ENCODE results near the gene TSC22D2. TPM values are rescaled to one million over a fixed set of nuclear protein-coding genes. Genes with fewer than 3 reads are reported as not detected.

The TSC22D2 gene
- total and polyA plus RNA-seq, 8 donors = 5.9 to 12.2 (median 7.8) TPM

- TF ChIP-seq, protein P1, sequence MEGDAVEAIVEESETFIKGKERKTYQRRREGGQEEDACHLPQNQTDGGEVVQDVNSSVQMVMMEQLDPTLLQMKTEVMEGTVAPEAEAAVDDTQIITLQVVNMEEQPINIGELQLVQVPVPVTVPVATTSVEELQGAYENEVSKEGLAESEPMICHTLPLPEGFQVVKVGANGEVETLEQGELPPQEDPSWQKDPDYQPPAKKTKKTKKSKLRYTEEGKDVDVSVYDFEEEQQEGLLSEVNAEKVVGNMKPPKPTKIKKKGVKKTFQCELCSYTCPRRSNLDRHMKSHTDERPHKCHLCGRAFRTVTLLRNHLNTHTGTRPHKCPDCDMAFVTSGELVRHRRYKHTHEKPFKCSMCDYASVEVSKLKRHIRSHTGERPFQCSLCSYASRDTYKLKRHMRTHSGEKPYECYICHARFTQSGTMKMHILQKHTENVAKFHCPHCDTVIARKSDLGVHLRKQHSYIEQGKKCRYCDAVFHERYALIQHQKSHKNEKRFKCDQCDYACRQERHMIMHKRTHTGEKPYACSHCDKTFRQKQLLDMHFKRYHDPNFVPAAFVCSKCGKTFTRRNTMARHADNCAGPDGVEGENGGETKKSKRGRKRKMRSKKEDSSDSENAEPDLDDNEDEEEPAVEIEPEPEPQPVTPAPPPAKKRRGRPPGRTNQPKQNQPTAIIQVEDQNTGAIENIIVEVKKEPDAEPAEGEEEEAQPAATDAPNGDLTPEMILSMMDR (IDR thresholded peaks at IDR 0.05) = no peak
- Histone ChIP-seq H3K27me3 (no peaks in the 10 kb centered on the region), H3K36me3 (no peaks in the 10 kb centered on the region), H3K4me1 (peaks cover 3 to 5% (median 4%) of the 10 kb centered on the region in 3 donors), H3K4me3 (no peak overlapping the region), H3K27ac (no peak overlapping the region), H3K9me3 (no peaks in the 10 kb centered on the region)
- intact Hi-C loops (cut with DNase I) = no loop called here
- ATAC-seq (no peak), FAIRE-seq (peak; percentile 66), DNase-seq (no peak)
- 62 to 64% methylated on average over 2 of the region's 2 CpGs for WGBS, 2 donors
Observed at GRCh38 chr3:150443331-150443741, 35.2 kb downstream of the TSC22D2 start.

- H3K27ac ChIP-seq = no peak overlapping the region
- no peak overlapping the region for H3K4me3 ChIP-seq
- intact Hi-C loops (cut with DNase I) = no loop called here
- H3K4me1 ChIP-seq = peaks cover 10 to 12% (median 10%) of the 10 kb centered on the region in 3 donors
- FAIRE-seq (no peak), DNase-seq (no peak), ATAC-seq (no peak)
- H3K36me3 ChIP-seq = no peaks in the 10 kb centered on the region
- H3K27me3 ChIP-seq = no peaks in the 10 kb centered on the region
- H3K9me3 ChIP-seq = no peaks in the 10 kb centered on the region
- 43 to 51% methylated on average over 2 of the region's 2 CpGs for WGBS, 2 donors
- TF ChIP-seq, protein P1 (IDR thresholded peaks at IDR 0.05) = no peak
Observed at GRCh38 chr3:150444371-150444770, 36.3 kb downstream of the TSC22D2 start.

GRCh38 chr3:150446470-150446977 lies 38.4 kb downstream of the TSC22D2 start:
- Histone ChIP-seq H3K27ac (no peak overlapping the region), H3K4me1 (peaks cover 10 to 29% (median 25%) of the 10 kb centered on the region in 3 donors), H3K4me3 (no peak overlapping the region), H3K9me3 (no peaks in the 10 kb centered on the region), H3K27me3 (no peaks in the 10 kb centered on the region), H3K36me3 (no peaks in the 10 kb centered on the region)
- WGBS, 2 donors = 54 to 72% methylated on average over 2 of the region's 2 CpGs
- ATAC-seq = no peak
- intact Hi-C loops (cut with DNase I) = no loop called here
- no peak for DNase-seq
- FAIRE-seq = no peak
- TF ChIP-seq, protein P1 (IDR thresholded peaks at IDR 0.05) = no peak

DNA sequence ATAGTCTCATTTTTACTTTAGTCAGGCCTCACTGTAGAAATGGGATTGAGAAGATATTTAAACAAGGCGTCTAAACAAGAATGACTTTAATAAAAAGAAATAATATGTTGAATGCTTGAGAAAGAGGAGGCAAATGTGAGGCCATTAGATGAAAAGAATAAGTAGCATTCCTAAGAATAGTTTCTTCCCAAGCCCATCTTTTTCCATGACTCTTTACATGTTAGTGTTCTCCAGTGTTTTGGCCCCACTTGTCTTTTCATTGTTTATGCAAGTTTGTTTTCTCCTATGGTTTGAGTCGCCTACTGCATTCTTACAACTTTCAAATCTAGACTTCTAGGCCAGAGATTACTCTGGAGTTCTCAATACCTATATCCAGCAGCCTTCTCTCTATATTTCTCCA lies 39.0 kb downstream of the TSC22D2 start:
- ATAC-seq (no peak), FAIRE-seq (no peak), DNase-seq (no peak)
- 95 to 96% methylated on average over 2 of the region's 2 CpGs for WGBS, 2 donors
- peaks cover 10 to 31% (median 25%) of the 10 kb centered on the region in 3 donors for H3K4me1 ChIP-seq
- no peaks in the 10 kb centered on the region for H3K36me3 ChIP-seq
- no peak overlapping the region for H3K4me3 ChIP-seq
- H3K27me3 ChIP-seq = no peaks in the 10 kb centered on the region
- TF ChIP-seq, protein P1 (IDR thresholded peaks at IDR 0.05) = no peak
- no peak overlapping the region for H3K27ac ChIP-seq
- intact Hi-C loops (cut with DNase I) = no loop called here
- H3K9me3 ChIP-seq = no peaks in the 10 kb centered on the region

DNA sequence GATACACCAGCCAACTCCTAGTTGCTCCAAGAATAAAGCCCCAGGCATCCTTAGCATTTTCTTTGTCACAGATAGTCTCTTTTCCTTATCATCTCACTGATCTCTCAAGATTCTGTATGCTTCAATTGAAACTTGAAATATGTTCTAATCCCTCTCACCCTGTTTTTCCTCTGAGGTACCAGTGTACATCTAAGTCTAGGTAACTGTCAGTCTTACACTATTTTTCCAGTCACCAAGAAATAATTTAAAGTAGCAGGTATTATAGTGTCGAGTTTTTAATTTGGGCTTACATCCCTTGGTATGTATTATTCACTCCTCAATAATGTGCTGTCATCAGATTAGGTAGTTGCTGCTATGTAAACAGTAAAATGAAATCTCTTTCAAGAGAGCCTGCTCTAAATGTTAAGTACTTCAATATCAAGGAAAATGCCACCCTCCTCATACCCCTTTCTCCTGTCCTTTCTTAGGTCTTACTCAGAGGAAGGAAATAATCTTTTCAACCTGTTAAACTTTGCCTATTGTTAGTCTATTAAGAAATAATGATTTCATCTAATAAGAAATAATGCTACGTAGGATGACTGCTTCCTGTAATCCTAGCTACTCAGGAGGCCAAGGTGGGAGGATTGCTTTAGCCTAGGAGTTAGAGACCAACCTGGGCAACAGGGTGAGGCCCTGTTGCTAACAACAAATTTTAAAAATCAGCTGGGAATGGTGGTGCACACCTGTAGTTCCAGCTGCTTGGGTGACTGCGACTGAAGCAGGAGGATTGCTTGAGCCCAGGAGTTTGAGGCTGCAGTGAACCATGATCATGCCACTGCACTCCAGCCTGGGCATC lies 39.8 kb downstream of the TSC22D2 start:
- intact Hi-C loops (cut with DNase I) = no loop called here
- Histone ChIP-seq H3K27me3 (no peaks in the 10 kb centered on the region), H3K4me1 (peaks cover 10 to 33% (median 28%) of the 10 kb centered on the region in 3 donors), H3K36me3 (no peaks in the 10 kb centered on the region), H3K4me3 (no peak overlapping the region), H3K9me3 (no peaks in the 10 kb centered on the region), H3K27ac (no peak overlapping the region)
- TF ChIP-seq, protein P1 (IDR thresholded peaks at IDR 0.05) = no peak
- WGBS, 2 donors = 81 to 82% methylated on average over 3 of the region's 3 CpGs
- no peak for DNase-seq
- ATAC-seq = peak in 3 of 4 donors; percentile 24 to 36 (median 29)
- FAIRE-seq = no peak
